Endothelial cell of umbilical vein (primary cell): Measurements from ENCODE around the gene C13orf46. TPM values are rescaled to one million over a fixed set of nuclear protein-coding genes. Genes with fewer than 3 reads are reported as not detected.

ENCODE experiments used
- BruUV-seq: library from RNA; stranded (reverse); fragments of 400-500 nt; replicated peaks from 2 replicates; lab custom pipeline; 2021; lab: Mats Ljungman, UMichigan
- CTCF ChIA-PET: fragments of 300-600, 350-600 bp; sonication (Branson Sonifier 250); formaldehyde crosslinking; loops from one replicate; lab custom pipeline; 2021; ENCODE audit warnings: antibody characterized with exemption, inconsistent platforms; lab: Charles Lee
- POLR2A ChIA-PET: fragments of 300-600, 350-600 bp; sonication (Branson Sonifier 250); formaldehyde crosslinking; loops from one replicate; lab custom pipeline; 2021; ENCODE audit warnings: antibody characterized with exemption, inconsistent platforms; lab: Charles Lee
- DNase-seq: peaks from one replicate; pipeline ENCODE4 v3.0.0-alpha.2; 2011; ENCODE audit warnings: low read depth, low spot score
- FAIRE-seq: peaks from 2 replicates; lab custom pipeline; 2011; peaks lifted over from hg19 to GRCh38; lab: Jason Lieb, UNC
- H2AFZ ChIP-seq: 2 replicates; pipeline ENCODE4 v1.6.0; 2012; ENCODE audit warnings: low read depth, low read length, control low read depth, inconsistent platforms
- H3K27ac ChIP-seq: 2 replicates; pipeline ENCODE4 v1.5.1; 2011; ENCODE audit warnings: low read depth, mild to moderate bottlenecking, control low read depth, low read length, moderate library complexity; ENCODE audit not compliant: insufficient read depth
- H3K27me3 ChIP-seq, 2 experiments: 2 replicates each; pipeline versions ENCODE4 v1.6.0 to v1.6.1; 2011; ENCODE audit warnings: low read length in 2 of 2, mixed read lengths in 1 of 2; ENCODE audit not compliant: control insufficient read depth in 2 of 2, insufficient read depth in 2 of 2
- H3K36me3 ChIP-seq, 2 experiments: 2 replicates in 1 of 2; 3 replicates in 1 of 2; pipeline ENCODE4 v1.5.1; 2011; ENCODE audit warnings: low read length in 2 of 2, mild to moderate bottlenecking in 1 of 2, moderate library complexity in 1 of 2; ENCODE audit not compliant: control insufficient read depth in 2 of 2, insufficient read depth in 2 of 2; ENCODE audit errors: extremely low read depth in 1 of 2
- H3K4me1 ChIP-seq: 3 replicates; pipeline ENCODE4 v1.5.1; 2011; ENCODE audit warnings: mild to moderate bottlenecking, low read length; ENCODE audit not compliant: control insufficient read depth, insufficient read depth; ENCODE audit errors: extremely low read depth
- H3K4me2 ChIP-seq: 2 replicates; pipeline ENCODE4 v1.6.1; 2011; ENCODE audit warnings: low read length, control low read depth, mixed read lengths; ENCODE audit not compliant: insufficient read depth
- H3K4me3 ChIP-seq, 3 experiments: fragments of 200-600 bp in 1 of 3; sonication (generic), shearing (Covaris generic) in 1 of 3; replicated peaks in 1 of 3; 2 replicates each; pipeline ENCODE4 v1.5.1; 2011 to 2016; ENCODE audit warnings: control low read depth in 3 of 3, low read length in 3 of 3, mild to moderate bottlenecking in 2 of 3, inconsistent platforms in 1 of 3, low read depth in 1 of 3, moderate library complexity in 1 of 3; ENCODE audit not compliant: insufficient read depth in 1 of 3
- H3K79me2 ChIP-seq: 2 replicates; pipeline ENCODE4 v1.6.0; 2012; ENCODE audit warnings: low read length, inconsistent platforms; ENCODE audit not compliant: control insufficient read depth, insufficient read depth
- H3K9ac ChIP-seq: replicated peaks from 2 replicates; pipeline ENCODE3; 2011; ENCODE audit warnings: low read length, control low read depth; ENCODE audit not compliant: insufficient read depth; ENCODE audit errors: extremely low read depth
- H3K9me1 ChIP-seq: replicated peaks from 3 replicates; pipeline ENCODE4 v1.6.0; 2011; ENCODE audit warnings: mild to moderate bottlenecking, low read length; ENCODE audit not compliant: control insufficient read depth, insufficient read depth; ENCODE audit errors: extremely low read depth
- H3K9me3 ChIP-seq: replicated peaks from 2 replicates; pipeline ENCODE4 v1.5.1; 2012; ENCODE audit warnings: low read length, inconsistent platforms; ENCODE audit not compliant: control insufficient read depth, insufficient read depth
- H4K20me1 ChIP-seq: replicated peaks from 2 replicates; pipeline ENCODE3; 2011; ENCODE audit warnings: mild to moderate bottlenecking, low read length; ENCODE audit not compliant: control insufficient read depth, insufficient read depth; ENCODE audit errors: extremely low read depth
- CTCF ChIP-seq, 2 donors: IDR thresholded peaks; 1 replicate in 1 of 2; 2 replicates in 1 of 2; pipeline ENCODE4 v1.5.1; 2011; ENCODE audit warnings: low read length in 2 of 2, mild to moderate bottlenecking in 2 of 2, moderate library complexity in 2 of 2, control low read depth in 1 of 2, inconsistent platforms in 1 of 2, low read depth in 1 of 2; ENCODE audit not compliant: insufficient read depth in 1 of 2; ENCODE audit errors: extremely low read depth in 1 of 2
- EZH2 ChIP-seq: IDR thresholded peaks from 2 replicates; pipeline ENCODE4 v1.6.1; 2012; ENCODE audit warnings: borderline replicate concordance, low read depth, mild to moderate bottlenecking, moderate library complexity, low read length, inconsistent platforms; ENCODE audit not compliant: severe bottlenecking
- FOS ChIP-seq: IDR thresholded peaks from 2 replicates; pipeline ENCODE4 v1.6.1; 2011; ENCODE audit warnings: mild to moderate bottlenecking, low read length, moderate library complexity, borderline replicate concordance; ENCODE audit not compliant: insufficient read depth
- GATA2 ChIP-seq: IDR thresholded peaks from 2 replicates; pipeline ENCODE4 v1.7.0; 2011; ENCODE audit warnings: low read depth, mild to moderate bottlenecking, moderate library complexity, mixed read lengths, low read length; ENCODE audit not compliant: insufficient read length, insufficient read depth
- JUN ChIP-seq: IDR thresholded peaks from 2 replicates; pipeline ENCODE4 v1.6.1; 2011; ENCODE audit warnings: borderline replicate concordance, low read depth; ENCODE audit not compliant: insufficient read length, insufficient read depth
- MAX ChIP-seq: IDR thresholded peaks from 2 replicates; pipeline ENCODE4 v1.6.1; 2011; ENCODE audit not compliant: insufficient read depth, insufficient read length
- MYC ChIP-seq: IDR thresholded peaks from one replicate; pipeline ENCODE4 v1.6.1; 2011; ENCODE audit warnings: mild to moderate bottlenecking, low read depth, low read length
- POLR2A ChIP-seq: IDR thresholded peaks from 2 replicates; pipeline ENCODE4 v1.6.1; 2012; ENCODE audit warnings: low read depth, mild to moderate bottlenecking, control low read depth, low read length
- POLR2AphosphoS5 ChIP-seq: IDR thresholded peaks from 2 replicates; pipeline ENCODE4 v1.6.1; 2012; ENCODE audit warnings: low read depth, mild to moderate bottlenecking, control low read depth, low read length, moderate library complexity; ENCODE audit not compliant: insufficient read depth
- dilution Hi-C: fragments of 300-500 bp; cut with MboI; formaldehyde crosslinking; loops from one replicate; pipeline ENCODE4 v1.15.0; 2019; ENCODE audit warnings: low sequenced_read_pairs; ENCODE audit not compliant: extremely low pct_ligation_motif_present
- intact Hi-C: fragments of 100-400 bp; cut with micrococcal nuclease; formaldehyde crosslinking; loops from one replicate; pipeline ENCODE4 v1.10.0; 2022
- polyA plus RNA-seq, 4 experiments: library from polyadenylated mRNA; depleted of rRNA in 3 of 4; stranded (reverse) in 3 of 4; unstranded in 1 of 4; fragments of >200 nt; gene quantifications; 2 replicates each; pipeline versions ENCODE4 v1.2.1 to v1.2.3, GENCODE V29; 2011 to 2012; ENCODE audit warnings: missing spikeins in 1 of 4
- total RNA-seq: library from RNA; stranded (reverse); gene quantifications from 2 replicates; pipeline ENCODE4 v1.2.3, GENCODE V29; 2021

Gene C13orf46
- total and polyA plus RNA-seq, 2 donors (not counting 3 experiments of a cell fraction or from before 2014, with no cell fraction given): 1.3 to 1.7 TPM

DNA sequence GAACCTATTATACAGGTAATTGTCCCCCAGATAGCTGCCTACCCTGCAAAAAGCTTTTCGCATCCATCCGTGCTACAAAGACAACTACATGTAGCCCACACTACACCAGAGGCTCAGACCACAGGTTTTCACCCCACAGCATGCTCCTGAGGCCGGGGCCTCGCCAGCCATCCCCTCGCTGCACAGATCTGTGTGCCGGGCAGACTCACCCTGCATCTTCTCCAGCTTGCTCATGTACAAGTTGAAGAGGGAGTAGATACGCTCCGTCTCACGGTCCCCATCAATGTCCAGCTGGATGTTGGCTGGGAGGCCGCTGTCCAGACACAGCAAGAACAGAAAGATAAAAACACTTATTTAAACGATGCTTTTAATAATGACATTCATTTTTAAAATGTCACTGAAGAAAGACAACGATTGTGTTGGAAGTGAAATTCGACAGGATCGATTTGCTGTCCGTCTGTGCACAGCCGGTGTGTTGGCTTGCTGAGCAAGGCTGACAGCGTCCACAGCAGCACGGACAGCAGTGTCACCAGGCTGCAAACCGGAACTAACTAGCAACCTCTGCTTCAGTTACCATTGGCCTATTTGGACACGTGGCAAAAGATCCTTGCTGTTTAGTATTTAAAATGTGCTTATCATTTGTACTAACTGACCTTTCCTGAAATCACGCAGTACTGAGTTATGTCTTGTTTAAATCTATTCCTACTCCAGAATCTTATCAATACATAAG lies 18.6 kb upstream of the C13orf46 start:
- Histone ChIP-seq H3K27ac (no peak overlapping the region), H3K27me3 (no peaks in the 10 kb centered on the region), H3K36me3 (peaks cover 10 to 44% of the 10 kb centered on the region in 2 experiments), H3K79me2 (no peaks in the 10 kb centered on the region), H3K4me2 (no peak overlapping the region), H3K9me1 (no peaks in the 10 kb centered on the region), H4K20me1 (no peaks in the 10 kb centered on the region), H2AFZ (no peak overlapping the region), H3K9me3 (no peaks in the 10 kb centered on the region), H3K9ac (no peak overlapping the region), H3K4me3 (no peak overlapping the region), H3K4me1 (no peaks in the 10 kb centered on the region)
- DNase-seq: no peak
- no peak for TF ChIP-seq MYC
- no peak for TF ChIP-seq JUN
- no peak for TF ChIP-seq MAX
- no peak for TF ChIP-seq POLR2AphosphoS5
- no peak for TF ChIP-seq POLR2A
- no peak for TF ChIP-seq GATA2
- no peak for TF ChIP-seq CTCF (IDR thresholded peaks at IDR 0.05; ENCODE audit: extremely low read depth in 1 of 2, insufficient read depth in 1 of 2, low read depth in 1 of 2, low read length in 2 of 2)
- no peak for TF ChIP-seq EZH2
- TF ChIP-seq FOS: no peak
- POLR2A ChIA-PET: no interaction called here
- CTCF ChIA-PET: no interaction called here
- no TSS peak for BruUV-seq
- dilution Hi-C loops (no loop called here), intact Hi-C loops (no loop called here)
- FAIRE-seq: no peak
